Hepatocyte (in vitro differentiated cells): ENCODE results near the gene ILF3. TPM values are rescaled to one million over a fixed set of nuclear protein-coding genes. Genes with fewer than 3 reads are reported as not detected.

Experiments used
- DNase-seq: peaks from one replicate; pipeline ENCODE4 v3.0.0-alpha.2; 2016; ENCODE audit warnings: low spot score
- H2AFZ ChIP-seq: fragments of 200-600 bp; sonication (generic); 2 replicates; pipeline ENCODE4 v1.6.0; 2016; ENCODE audit warnings: antibody characterized with exemption, mild to moderate bottlenecking
- H3K27ac ChIP-seq: fragments of 200-600 bp; sonication (generic); 2 replicates; pipeline ENCODE4 v1.5.1; 2016; ENCODE audit warnings: mild to moderate bottlenecking
- H3K27me3 ChIP-seq: fragments of 200-600 bp; sonication (generic); 2 replicates; pipeline ENCODE4 v1.6.1; 2016
- H3K36me3 ChIP-seq: fragments of 200-600 bp; sonication (generic); replicated peaks from 2 replicates; pipeline ENCODE4 v1.5.1; 2016; ENCODE audit warnings: low read depth; ENCODE audit not compliant: insufficient read depth
- H3K4me1 ChIP-seq: fragments of 200-600 bp; sonication (generic); 2 replicates; pipeline ENCODE4 v1.5.1; 2016; ENCODE audit warnings: mild to moderate bottlenecking, moderate library complexity; ENCODE audit not compliant: insufficient read depth
- H3K4me2 ChIP-seq: fragments of 200-600 bp; sonication (generic); 2 replicates; pipeline ENCODE4 v1.6.0; 2016
- H3K4me3 ChIP-seq: fragments of 200-600 bp; sonication (generic); 2 replicates; pipeline ENCODE4 v1.5.1; 2016; ENCODE audit warnings: mild to moderate bottlenecking
- H3K79me2 ChIP-seq: fragments of 200-600 bp; sonication (generic); 2 replicates; pipeline ENCODE4 v1.6.0; 2017; ENCODE audit warnings: mild to moderate bottlenecking
- H3K9me2 ChIP-seq: fragments of 200-600 bp; sonication (generic); replicated peaks from 2 replicates; pipeline ENCODE4 v1.6.0; 2017; ENCODE audit warnings: mild to moderate bottlenecking; ENCODE audit not compliant: insufficient read depth
- H3K9me3 ChIP-seq: fragments of 200-600 bp; sonication (generic); 2 replicates; pipeline ENCODE4 v1.5.1; 2016; ENCODE audit warnings: low read depth, mild to moderate bottlenecking
- H4K20me1 ChIP-seq: fragments of 200-600 bp; sonication (generic); 2 replicates; pipeline ENCODE4 v1.6.0; 2016; ENCODE audit warnings: mild to moderate bottlenecking; ENCODE audit not compliant: insufficient read depth, poor library complexity, severe bottlenecking
- CTCF ChIP-seq: fragments of 200-600 bp; sonication (generic); IDR thresholded peaks from 2 replicates; pipeline ENCODE4 v1.5.1; 2016; ENCODE audit warnings: antibody characterized with exemption, mild to moderate bottlenecking; ENCODE audit not compliant: poor library complexity
- EZH2 ChIP-seq: fragments of 200-600 bp; sonication (generic); IDR thresholded peaks from 2 replicates; pipeline ENCODE4 v1.6.1; 2016; ENCODE audit warnings: antibody characterized with exemption, mild to moderate bottlenecking, borderline replicate concordance
- EZH2phosphoT487 ChIP-seq: fragments of 200-600 bp; sonication (generic); IDR thresholded peaks from one replicate; pipeline ENCODE4 v1.6.1; 2018; ENCODE audit warnings: antibody characterized with exemption, mild to moderate bottlenecking, low read depth, moderate library complexity; ENCODE audit not compliant: unreplicated experiment, severe bottlenecking
- WGBS: methylation state at CpG from one replicate; pipeline ENCODE4 v1.1.6; 2016; ENCODE audit warnings: low lambda C conversion rate; ENCODE audit errors: missing lambda C conversion rate; 5-methylcytosine and 5-hydroxymethylcytosine counted together
- polyA plus RNA-seq: library from polyadenylated mRNA; unstranded; fragments of >200 nt; fragmentation: Nextera tagmentation; extraction: Ambion mirVana; gene quantifications from 2 replicates; pipeline ENCODE4 v1.2.1, GENCODE V29; 2016
- total RNA-seq: library from RNA; depleted of rRNA; stranded (reverse); fragments of >200 nt; gene quantifications from 2 replicates; pipeline ENCODE4 v1.2.3, GENCODE V29; 2014

ILF3 gene
- total and polyA plus RNA-seq, 2 experiments from 2014 or later, result 120 to 149 TPM

- Histone ChIP-seq H2AFZ (peak within 1 kb of the TSS; percentile 52), H3K27me3 (no peaks in the 10 kb centered on the region), H4K20me1 (peaks cover 43% of the 10 kb centered on the region), H3K4me3 (peak within 1 kb of the TSS; percentile 78), H3K9me2 (no peaks in the 10 kb centered on the region), H3K27ac (peak within 1 kb of the TSS; percentile 89), H3K9me3 (no peaks in the 10 kb centered on the region), H3K4me1 (peaks cover 14% of the 10 kb centered on the region), H3K79me2 (peaks cover 44% of the 10 kb centered on the region), H3K4me2 (peak within 1 kb of the TSS; percentile 93), H3K36me3 (no peaks in the 10 kb centered on the region)
- TF ChIP-seq EZH2, result no peak
- TF ChIP-seq CTCF, result peak; percentile 96
- under 1% methylated on average over 29 of the region's 57 CpGs for WGBS
- DNase-seq, result peak; percentile 99
These were observed 63.4 kb downstream of the ILF3 start, which contains the start of gene DNM2 for GRCh38 chr19:10717356-10718204. Gene DNM2 (plus strand): TSS chr19:10718079. CDS start chr19:10718243, 164 bp downstream.

GRCh38 chr19:10718205-10719196 lies 64.4 kb downstream of the ILF3 start:
- Histone ChIP-seq H3K4me1 (peaks cover 14% of the 10 kb centered on the region), H3K9me3 (no peaks in the 10 kb centered on the region)
- DNase-seq, result peak; percentile 74

GRCh38 chr19:10719466-10719961 lies 65.4 kb downstream of the ILF3 start:
- 72% methylated on average over 5 of the region's 5 CpGs for WGBS
- Histone ChIP-seq H3K9me3 (no peaks in the 10 kb centered on the region), H4K20me1 (peaks cover 62% of the 10 kb centered on the region), H3K4me2 (peak overlapping the region; percentile 93), H2AFZ (no peak overlapping the region), H3K36me3 (no peaks in the 10 kb centered on the region), H3K4me3 (peak overlapping the region; percentile 78), H3K27me3 (no peaks in the 10 kb centered on the region), H3K79me2 (peaks cover 63% of the 10 kb centered on the region), H3K4me1 (peaks cover 14% of the 10 kb centered on the region), H3K9me2 (no peaks in the 10 kb centered on the region), H3K27ac (peak overlapping the region; percentile 89)
- no peak for TF ChIP-seq EZH2
- TF ChIP-seq EZH2phosphoT487, result no peak
- no peak for TF ChIP-seq CTCF
- DNase-seq, result no peak

More at GRCh38 chr19:10718205-10719196, 64.4 kb downstream of the ILF3 start:
- H3K36me3 ChIP-seq, result no peaks in the 10 kb centered on the region
- H3K79me2 ChIP-seq, result peaks cover 53% of the 10 kb centered on the region
- peak overlapping the region; percentile 52 for H2AFZ ChIP-seq
- WGBS, result 1% methylated on average over 26 of the region's 70 CpGs
- no peaks in the 10 kb centered on the region for H3K27me3 ChIP-seq
- H4K20me1 ChIP-seq, result peaks cover 52% of the 10 kb centered on the region
- peak overlapping the region; percentile 89 for H3K27ac ChIP-seq
- TF ChIP-seq EZH2 (no peak), EZH2phosphoT487 (no peak), CTCF (no peak)
- H3K9me2 ChIP-seq, result no peaks in the 10 kb centered on the region
- peak overlapping the region; percentile 78 for H3K4me3 ChIP-seq
- peak overlapping the region; percentile 93 for H3K4me2 ChIP-seq
